GM18520 (cell line): ENCODE measurements around the gene SORBS1.

Experiments
- ATAC-seq: cut with Tn5 transposase; IDR thresholded peaks from one replicate; pipeline ENCODE4 v1.9.1; 2021; ENCODE audit not compliant: unreplicated experiment

SORBS1 gene

GRCh38 chr10:95416270-95416669 is 144.9 kb downstream of the SORBS1 start:
- ATAC-seq, result no peak

- no peak for ATAC-seq
Measured at GRCh38 chr10:95415621-95416031, 145.5 kb downstream of the SORBS1 start.

- ATAC-seq, result no peak
Measured at GRCh38 chr10:95414844-95415485, 146.2 kb downstream of the SORBS1 start.

GRCh38 chr10:95414016-95414830 is 146.9 kb downstream of the SORBS1 start:
- no peak for ATAC-seq

DNA sequence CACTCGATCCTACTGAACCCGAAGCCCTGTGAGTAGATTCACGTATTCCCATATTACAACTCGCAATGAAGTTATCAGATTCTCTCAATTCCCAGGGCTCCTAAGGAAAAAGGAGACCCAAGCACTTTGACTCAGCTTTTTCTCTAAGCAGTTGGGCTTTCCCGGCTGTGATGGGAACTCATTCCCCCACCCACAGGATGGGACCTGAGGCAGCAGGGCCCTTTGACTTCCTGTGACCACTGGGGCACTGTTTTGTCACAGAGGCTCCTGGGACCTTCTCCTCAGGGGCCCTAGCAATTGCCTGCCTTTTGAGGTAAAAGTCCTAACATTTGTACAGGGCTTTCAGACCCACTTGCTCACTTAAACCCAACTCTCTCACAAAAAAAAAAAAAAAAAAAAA is 147.6 kb downstream of the SORBS1 start:
- no peak for ATAC-seq

GRCh38 chr10:95411635-95412034 is 149.5 kb downstream of the SORBS1 start:
- ATAC-seq, result no peak

- no peak for ATAC-seq
Measured at GRCh38 chr10:95408983-95409873, 151.9 kb downstream of the SORBS1 start.

DNA sequence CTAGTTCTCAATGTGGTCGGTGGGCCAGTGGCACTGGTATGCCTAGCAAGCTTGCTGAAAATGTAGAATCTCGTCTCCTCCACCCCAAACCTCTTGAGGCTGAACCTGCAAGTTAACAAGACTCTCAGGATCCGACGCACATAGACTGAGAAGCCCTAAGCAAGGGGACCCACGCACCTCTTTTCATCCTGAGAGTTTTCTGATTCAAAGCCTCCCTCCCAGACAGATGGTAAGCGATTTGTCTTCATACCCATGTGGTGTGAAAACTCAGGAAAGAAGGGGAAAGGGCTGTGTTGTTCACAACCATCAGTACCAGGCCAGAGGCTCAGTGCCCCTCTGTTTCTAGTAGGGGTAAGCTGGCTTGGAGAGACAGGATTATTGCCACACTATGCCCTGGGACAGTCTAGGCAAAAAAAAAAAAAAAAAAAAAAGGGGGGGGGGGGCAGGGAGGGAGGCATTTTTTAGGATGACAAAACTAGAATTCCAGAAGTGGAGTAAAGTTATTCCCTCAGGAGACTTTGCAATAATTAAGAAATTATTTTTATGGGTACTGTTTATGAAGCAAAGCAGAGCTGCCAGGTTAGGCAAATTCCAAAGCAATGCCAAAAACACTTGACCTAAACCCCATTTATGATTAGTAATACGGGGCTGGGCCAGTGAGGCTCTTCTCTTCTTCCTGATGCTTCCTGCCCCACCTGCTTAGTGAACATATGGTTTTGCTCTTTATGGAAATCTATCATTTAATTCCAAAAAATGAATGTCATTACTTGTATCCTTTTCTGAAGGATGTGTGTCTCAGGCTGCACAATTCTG is 152.8 kb downstream of the SORBS1 start:
- no peak for ATAC-seq

DNA sequence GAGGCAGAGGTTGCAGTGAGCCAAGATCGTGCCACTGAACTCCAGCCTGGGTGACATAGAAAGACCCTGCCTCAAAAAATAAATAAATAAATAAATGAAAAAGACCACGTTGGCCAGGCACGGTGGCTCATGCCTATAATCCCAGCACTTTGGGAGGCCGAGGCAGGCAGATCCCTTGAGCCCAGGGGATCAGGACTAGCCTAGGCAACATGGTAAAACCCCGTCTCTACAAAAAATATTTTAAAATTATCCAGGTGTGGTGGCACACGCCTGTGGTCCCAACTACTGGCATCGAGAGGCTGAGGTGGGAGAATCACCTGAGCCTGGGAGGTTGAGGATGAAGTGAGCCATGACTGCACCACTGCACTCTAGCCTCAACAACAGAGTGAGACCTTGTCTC is 153.6 kb downstream of the SORBS1 start:
- ATAC-seq, result no peak

DNA sequence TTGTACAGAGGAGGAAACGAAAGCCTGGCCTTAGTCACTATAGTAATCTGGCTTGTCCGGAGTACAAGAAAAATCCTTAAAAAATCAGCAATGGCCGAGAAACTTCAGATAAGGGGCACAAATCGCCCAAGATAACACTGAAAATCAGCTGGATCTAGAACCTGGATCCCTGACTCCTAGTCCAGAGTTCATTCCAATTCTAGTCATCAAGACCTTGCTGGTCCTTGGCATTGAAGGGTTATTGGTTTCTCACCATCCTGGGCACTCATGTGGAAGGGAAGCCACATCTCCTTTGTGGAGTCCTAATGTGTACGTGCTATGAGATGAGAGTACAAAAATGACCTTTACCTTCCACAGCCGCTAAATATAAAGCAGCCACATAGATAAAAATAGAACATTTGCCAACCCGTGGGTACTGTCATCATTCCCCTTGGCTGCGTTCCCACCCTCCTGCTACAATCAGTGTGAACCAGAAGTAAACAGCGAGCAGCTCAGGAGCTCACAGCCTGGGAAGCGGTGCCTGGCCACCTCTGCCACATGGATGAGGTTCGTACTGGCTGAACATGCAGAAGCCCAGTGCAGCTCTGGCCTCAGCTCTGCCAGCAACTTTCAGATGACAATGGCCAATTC is 154.4 kb downstream of the SORBS1 start:
- ATAC-seq, result no peak

DNA sequence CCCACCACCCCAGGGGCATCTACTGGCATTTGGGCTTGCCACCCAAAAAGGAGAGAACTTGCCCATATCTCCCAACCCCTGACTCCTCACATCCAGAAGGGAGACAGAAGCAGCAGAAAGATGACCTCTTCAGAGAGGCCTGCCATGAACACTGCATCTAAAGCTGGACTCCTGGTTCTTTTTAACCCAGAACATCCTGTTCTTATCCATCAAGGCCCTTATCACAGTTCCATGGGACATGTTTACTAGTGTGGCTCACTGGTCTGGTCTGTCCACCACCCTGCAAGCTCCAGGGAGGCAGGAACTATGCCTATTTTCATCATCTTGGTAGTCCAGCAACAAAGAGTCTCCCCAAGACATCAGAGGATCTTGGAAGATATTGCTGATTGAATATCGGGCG is 155.5 kb downstream of the SORBS1 start:
- ATAC-seq, result no peak

DNA sequence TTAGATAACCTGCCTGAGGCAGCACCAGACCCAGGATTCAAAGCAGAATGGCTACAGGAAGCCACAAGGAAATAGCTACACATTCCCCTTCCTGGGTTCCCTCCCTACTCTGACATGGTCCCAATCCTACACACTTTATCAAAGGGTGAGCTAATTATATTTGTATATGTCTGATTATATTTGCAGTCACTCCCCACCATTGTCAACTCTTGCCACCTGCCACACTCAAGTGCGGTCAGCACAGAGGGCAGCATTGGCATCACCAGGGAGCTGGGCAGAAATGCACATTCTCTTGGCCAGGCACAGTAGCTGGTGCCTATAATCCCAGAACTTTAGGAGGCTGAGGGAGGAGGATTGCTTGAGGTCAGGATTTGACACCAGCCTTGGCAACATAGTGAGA is 156.3 kb downstream of the SORBS1 start:
- no peak for ATAC-seq

GRCh38 chr10:95404462-95404858 is 156.7 kb downstream of the SORBS1 start:
- ATAC-seq, result no peak

DNA sequence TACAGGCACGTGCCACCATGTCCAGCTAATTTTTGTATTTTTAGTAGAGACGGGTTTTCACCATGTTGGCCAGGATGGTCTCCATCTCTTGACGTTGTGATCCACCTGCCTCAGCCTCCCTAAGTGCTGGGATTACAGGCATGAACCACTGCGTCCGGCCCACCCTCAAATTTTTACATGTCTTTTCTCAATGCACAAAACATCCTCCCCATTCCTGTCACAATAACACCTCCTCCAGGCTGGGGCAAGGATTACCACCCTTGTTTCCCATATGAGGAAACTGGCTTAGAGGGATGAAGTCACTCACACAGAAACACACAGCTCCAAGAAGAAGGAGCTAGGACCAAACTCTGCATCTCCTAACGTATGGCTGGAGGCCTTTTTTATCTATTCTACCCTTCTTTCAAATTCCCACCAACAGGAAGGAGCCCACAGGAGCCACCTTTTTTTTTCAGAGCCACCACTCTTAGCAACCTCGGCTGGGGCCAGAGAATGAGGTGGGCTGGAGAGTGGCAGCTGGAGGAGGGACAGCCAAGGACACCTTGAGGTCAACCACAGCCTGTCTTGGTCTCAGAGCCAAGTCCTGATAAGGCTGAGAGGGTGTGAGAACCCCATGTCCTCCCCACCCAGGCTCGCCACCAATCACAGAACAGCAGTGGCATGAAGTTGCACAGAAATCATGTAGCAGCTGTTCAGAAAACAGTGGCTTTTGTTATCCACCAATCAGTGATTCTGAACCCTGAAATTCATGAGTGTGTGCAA is 157.3 kb downstream of the SORBS1 start:
- ATAC-seq, result no peak

DNA sequence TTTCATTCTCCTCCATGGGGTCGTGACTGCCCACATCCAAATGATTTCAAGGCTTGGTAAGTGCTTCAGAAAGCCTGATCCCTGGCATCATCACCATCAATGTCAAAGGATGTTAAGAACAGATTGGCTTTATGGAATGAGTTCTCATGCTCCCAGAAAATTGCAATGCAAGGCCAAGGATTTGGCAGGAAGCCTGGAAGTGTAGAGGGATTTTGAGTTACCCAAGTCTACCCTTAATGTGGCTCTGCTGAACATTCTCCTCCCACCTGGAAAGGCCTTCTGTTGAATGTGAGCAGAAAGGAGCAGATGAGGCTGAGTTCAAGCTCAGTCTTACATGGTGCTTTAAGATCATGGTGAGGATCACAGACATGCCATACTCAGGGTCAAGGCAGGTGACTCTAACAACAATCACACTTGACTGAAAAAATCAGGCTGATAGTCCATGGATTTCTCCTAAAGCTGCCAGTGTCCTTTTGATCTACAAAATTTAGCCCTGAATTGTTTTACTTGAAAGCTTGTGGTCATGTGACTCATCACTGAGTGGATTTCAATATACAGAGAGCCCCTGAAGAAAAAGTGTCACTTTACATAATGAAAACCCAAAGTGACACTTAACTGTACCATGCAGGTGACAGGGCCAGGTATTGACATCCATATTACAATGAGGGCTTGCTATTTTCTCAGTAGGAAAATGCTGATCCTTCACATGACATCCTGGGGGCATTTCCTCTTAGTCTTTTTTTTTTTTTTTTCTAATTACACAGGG is 159.3 kb downstream of the SORBS1 start:
- ATAC-seq, result no peak

- ATAC-seq, result no peak
Measured at GRCh38 chr10:95400787-95401186, 160.4 kb downstream of the SORBS1 start.

GRCh38 chr10:95399183-95399582 is 162.0 kb downstream of the SORBS1 start:
- ATAC-seq, result no peak

DNA sequence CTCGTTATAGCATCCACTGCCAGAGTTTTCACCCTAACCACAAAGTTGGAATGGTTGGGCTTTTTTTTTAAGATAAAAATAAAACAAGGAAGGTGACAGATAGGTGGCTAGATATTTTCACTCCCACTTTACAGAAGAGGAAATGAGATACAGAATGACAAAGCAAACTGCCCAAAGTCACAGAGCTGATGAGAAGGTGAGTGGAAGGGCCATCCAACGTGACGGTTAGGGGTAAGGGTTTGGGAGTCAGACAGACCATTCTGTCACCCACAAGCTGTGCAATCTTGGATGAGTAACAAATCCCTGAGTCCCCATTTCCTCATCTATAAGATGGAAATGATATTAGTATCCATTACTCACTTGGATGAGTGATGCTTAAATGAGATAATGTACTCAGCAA is 163.4 kb downstream of the SORBS1 start:
- ATAC-seq, result no peak

GRCh38 chr10:95395947-95396449 is 165.2 kb downstream of the SORBS1 start:
- ATAC-seq, result no peak
